HFF-Myc (cell line): ENCODE data around the gene ZNF3.
"Not testable (repeated sequence)": the region's sequence is repeated elsewhere in the genome, so short reads cannot be mapped to it uniquely, and the experiment has no call there.

Experiments used
- DNase-seq: peaks from one replicate; pipeline ENCODE4 v3.0.0-alpha.2; 2011; ENCODE audit warnings: low read depth; ENCODE audit errors: extremely low read depth
- H3K4me3 ChIP-seq: replicated peaks from 2 replicates; pipeline ENCODE4 v1.5.1; 2011; ENCODE audit warnings: low read depth, mild to moderate bottlenecking, control low read depth, low read length
- TF ChIP-seq, protein P1 (sequence below): IDR thresholded peaks from 2 replicates; pipeline ENCODE4 v1.5.1; 2012; ENCODE audit warnings: mild to moderate bottlenecking, low read depth, low read length, control low read depth; ENCODE audit errors: missing control alignments

ZNF3 gene

DNA sequence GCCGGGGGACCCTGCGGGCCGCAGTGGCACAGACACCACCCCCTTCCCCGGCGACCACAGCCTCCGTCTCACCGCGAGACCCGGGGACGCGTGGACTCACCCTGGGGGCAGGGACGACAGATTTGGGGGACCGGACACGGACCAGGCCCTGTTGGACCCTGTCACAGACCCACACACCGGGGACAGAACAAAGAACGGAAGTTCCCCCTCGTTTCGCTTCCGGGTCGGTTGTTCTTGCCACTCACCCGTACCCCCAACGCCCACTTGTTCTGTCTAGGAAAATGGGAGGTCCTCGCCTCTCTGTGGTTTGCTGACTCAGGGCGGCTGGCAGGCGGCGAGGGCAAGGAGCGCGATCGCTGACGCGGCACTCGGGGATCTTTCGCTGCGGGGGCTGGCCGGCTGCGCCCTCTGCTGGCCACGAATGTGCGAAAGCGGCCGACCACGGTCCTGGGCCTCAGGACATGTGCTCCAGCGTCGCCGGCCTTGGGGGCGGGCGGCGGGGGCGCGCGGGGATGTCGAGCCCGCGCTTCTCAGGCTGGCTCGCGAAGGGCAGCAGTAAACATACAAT, at the start of gene ZNF3:
TSS of gene ZNF3 (minus strand) at position 189 of the 568 bp plus-strand sequence. CDS start 4,366 bp downstream, outside the sequence.
- TF ChIP-seq, protein P1, sequence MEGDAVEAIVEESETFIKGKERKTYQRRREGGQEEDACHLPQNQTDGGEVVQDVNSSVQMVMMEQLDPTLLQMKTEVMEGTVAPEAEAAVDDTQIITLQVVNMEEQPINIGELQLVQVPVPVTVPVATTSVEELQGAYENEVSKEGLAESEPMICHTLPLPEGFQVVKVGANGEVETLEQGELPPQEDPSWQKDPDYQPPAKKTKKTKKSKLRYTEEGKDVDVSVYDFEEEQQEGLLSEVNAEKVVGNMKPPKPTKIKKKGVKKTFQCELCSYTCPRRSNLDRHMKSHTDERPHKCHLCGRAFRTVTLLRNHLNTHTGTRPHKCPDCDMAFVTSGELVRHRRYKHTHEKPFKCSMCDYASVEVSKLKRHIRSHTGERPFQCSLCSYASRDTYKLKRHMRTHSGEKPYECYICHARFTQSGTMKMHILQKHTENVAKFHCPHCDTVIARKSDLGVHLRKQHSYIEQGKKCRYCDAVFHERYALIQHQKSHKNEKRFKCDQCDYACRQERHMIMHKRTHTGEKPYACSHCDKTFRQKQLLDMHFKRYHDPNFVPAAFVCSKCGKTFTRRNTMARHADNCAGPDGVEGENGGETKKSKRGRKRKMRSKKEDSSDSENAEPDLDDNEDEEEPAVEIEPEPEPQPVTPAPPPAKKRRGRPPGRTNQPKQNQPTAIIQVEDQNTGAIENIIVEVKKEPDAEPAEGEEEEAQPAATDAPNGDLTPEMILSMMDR = peak; percentile 83
- DNase-seq = peak; percentile 98
- peak within 1 kb of the TSS; percentile 92 for H3K4me3 ChIP-seq

DNA sequence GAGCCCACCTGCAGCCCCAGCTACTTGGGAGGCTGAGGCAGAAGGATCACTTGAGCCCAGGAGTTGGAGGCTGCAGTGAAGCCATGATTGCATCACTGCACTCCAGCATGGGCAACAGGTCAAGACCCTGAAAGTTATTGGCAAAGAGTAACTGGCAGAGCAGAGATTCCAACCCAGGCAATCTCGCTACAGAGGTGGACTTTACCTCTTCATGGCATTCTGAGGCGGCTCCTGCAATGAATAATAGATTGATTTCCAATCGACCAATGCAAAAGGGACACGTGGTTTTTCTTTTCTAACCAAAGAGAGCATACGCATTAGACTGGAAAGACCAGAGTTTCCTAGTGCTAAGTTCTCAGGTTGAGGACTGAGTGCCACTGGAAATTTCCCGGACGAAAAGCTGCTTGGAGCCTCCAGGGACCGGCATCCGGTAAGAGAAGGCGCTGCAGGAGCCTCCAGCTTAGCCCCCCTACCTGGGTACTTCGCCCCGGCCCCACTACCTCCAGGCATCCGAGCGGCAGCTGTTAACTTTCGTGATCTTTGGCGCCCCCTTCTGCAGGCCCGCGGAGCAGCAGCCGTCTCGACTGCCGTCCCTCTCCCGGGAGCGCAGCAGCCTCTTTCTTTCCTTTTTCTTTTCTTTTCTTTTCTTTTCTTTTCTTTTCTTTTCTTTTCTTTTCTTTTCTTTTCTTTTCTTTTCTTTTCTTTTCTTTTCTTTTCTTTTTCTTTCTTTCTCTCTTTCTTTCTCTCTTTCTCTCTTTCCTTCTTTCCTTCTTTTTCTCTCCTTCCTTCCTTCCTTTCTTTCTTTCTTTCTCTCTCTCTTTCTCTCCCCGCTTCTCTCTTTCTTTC, 49.3 kb upstream of the ZNF3 start:
- no peak for DNase-seq
- TF ChIP-seq, protein P1 = peak; percentile 57
- H3K4me3 ChIP-seq = no peak overlapping the region

DNA sequence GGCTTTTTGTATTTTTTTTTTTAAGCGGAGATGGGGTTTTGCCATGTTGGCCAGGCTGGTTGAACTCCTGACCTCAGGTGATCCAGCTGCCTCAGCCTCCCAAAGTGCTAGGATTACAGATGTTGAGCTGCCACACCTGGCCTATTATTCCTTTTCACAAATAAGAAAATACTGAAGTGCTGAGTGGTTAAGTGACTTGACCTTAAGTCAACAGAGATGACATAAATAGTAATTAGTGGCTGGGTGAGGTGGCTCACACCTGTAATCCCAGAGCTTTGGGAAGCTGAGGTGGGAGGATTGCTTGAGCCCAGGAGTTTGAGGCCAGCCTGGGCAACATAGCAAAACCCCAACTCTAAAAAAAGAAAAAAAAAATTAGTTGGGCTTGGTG, 48.7 kb upstream of the ZNF3 start:
- not testable (repeated sequence) for DNase-seq, H3K4me3 ChIP-seq

DNA sequence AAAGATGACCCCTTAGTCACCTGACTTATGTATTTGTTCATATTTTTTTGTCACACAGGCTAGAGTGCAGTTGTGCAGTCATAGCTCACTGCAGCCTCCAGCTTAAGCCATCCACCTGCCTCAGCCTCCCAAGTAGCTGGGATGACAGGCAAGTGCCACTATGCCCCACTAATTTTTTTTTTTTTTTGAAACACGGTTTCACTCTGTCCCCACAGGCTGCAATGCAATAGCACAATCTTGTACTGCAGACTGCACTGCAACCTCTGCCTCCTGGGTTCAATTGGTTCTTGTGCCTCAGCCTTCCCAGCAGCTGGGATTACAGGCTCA, 47.1 kb upstream of the ZNF3 start:
- H3K4me3 ChIP-seq = no peak overlapping the region
- no peak for DNase-seq

DNA sequence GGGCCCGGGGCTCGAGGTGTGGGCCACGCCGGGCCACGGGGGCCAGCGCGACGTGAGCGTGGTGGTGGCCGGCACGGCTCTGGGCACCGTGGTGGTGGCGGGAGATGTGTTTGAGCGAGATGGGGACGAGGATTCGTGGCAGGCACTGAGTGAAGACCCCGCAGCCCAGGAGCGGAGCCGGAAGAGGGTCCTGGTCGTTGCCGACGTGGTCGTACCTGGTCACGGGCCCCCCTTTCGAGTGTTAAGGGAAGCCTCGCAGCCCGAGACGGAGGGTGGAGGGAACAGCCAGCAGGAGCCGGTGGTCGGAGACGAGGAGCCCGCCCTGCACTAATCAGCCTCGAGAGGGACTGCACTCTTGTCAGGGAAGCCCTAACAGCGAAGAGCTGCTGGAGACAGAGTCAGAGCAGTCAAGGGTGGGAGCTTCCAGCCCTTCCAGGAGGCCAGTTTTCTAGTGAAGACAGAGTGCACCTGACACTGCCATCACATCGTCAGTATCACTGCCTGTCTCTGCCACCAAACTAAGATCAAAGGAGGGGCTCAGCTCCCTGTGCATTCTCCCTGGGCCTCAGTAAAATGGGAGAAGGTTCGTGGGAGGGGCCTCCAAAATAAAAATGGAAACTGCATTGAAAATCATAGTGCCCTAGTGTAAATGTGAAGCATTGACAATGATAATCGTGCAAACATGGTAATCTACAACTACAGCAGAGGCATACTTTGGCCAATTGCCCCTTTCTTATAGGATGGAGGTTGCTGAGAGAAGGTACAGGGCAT, 46.5 kb upstream of the ZNF3 start:
- no peak for DNase-seq
- H3K4me3 ChIP-seq = peak overlapping the region; percentile 64
- TF ChIP-seq, protein P1 = no peak

More for the DNA sequence above, 47.1 kb upstream of the ZNF3 start:
- TF ChIP-seq, protein P1 = no peak

DNA sequence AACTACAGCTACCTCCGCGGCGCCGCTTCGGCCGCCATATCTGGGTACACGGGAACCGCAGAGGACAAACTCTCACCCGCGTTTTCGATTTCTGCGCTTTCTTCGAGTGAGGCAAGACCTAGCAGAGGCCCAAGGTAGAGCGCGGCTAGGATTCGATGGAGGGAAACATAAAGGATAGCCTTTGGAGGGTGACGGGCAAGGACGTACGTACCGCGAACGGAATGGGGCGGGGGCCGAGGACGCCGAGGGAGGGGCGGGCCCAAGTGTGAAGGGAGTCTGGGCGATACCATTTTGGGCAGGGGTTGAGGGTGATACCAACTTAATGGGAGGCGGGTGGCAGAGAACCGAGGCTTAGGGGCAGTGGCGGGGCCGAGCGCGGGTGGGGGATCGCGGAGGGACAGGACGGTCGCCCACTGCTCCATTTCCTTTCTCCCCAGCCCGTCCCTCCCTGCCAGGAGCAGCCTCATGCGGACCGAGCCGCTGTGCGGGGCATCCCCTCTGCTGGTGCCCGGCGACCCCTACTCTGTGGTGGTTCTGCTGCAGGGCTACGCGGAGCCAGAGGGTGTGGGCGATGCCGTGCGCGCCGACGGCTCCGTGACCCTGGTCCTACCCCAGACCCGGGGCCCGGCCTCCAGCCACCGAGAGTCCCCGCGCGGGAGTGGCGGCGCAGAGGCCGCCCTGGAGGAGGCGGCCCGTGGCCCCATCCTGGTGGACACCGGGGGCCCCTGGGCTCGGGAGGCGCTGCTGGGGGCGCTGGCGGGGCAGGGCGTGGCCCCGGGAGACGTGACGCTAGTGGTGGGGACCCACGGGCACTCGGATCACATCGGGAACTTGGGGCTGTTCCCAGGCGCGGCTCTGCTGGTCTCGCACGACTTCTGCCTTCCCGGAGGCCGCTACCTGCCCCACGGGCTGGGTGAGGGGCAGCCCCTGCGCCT, 45.7 kb upstream of the ZNF3 start, which contains the start of gene MBLAC1:
TSS of gene MBLAC1 (plus strand) at position 37 of the 935 bp plus-strand sequence. CDS start at position 466, 429 bp downstream.
- DNase-seq = peak; percentile 78
- H3K4me3 ChIP-seq = peak within 1 kb of the TSS; percentile 64
- TF ChIP-seq, protein P1 = no peak
